Retinal pigment epithelial cell (primary cell): ENCODE measurements around the gene ADAT1.

Experiments
- DNase-seq: peaks from one replicate; pipeline ENCODE4 v3.0.0-alpha.2; 2010; ENCODE audit warnings: low read depth
- H3K4me3 ChIP-seq: 2 replicates; pipeline ENCODE4 v1.5.1; 2011; ENCODE audit warnings: mild to moderate bottlenecking, low read length, control low read depth, moderate library complexity
- TF ChIP-seq, protein P1 (sequence below): conservative IDR thresholded peaks from 2 replicates; pipeline ENCODE4 v1.5.1; 2011; ENCODE audit warnings: low read depth, low read length, control low read depth, inconsistent platforms

ADAT1 gene, protein sequence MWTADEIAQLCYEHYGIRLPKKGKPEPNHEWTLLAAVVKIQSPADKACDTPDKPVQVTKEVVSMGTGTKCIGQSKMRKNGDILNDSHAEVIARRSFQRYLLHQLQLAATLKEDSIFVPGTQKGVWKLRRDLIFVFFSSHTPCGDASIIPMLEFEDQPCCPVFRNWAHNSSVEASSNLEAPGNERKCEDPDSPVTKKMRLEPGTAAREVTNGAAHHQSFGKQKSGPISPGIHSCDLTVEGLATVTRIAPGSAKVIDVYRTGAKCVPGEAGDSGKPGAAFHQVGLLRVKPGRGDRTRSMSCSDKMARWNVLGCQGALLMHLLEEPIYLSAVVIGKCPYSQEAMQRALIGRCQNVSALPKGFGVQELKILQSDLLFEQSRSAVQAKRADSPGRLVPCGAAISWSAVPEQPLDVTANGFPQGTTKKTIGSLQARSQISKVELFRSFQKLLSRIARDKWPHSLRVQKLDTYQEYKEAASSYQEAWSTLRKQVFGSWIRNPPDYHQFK

DNA sequence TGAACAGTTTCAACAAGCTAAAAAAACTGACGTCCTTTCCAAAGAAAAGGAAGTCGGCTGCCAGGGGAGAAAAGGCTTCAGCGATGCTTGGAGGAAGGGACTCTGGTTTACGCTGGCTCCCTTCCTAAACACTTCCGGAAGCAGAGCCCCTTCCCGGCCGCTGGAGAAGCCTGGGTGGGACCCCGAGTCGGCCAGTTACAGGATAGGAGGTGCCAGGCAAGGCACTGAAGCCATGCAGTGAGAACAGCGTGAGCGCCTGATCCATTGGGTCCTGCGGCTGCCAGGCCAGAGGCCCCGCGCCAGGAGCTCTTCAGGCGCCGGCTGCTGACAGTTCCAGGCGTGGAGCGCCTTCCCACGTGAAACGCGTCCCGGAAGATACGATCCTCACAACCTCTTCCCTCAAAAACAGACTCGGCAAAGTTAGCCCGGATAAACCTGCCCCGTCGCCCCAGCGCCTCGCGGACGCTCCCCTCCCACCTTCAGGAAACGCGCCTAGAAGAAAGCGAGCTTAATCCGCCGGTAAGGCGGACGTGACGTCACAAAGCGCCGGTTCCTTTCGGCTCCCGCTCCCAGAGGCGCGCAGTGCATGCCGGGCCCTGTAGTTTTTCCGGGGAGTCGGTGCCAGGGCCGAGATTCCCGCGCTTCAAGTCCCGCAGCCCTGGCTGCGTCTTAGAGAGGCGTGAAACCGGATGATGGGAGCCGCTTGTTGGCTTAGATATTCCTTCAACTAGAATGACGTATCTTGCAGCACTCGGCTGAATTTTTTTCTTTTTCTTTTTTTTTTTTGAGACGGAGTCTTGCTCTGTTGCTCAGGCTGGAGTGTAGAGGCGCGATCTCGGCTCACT is at the start of gene ADAT1:
Gene ADAT1 (minus strand): TSS at position 521 of the 845 bp plus-strand sequence. CDS start 2,482 bp downstream, outside the sequence.
- DNase-seq: peak; percentile 93
- TF ChIP-seq, protein P1, sequence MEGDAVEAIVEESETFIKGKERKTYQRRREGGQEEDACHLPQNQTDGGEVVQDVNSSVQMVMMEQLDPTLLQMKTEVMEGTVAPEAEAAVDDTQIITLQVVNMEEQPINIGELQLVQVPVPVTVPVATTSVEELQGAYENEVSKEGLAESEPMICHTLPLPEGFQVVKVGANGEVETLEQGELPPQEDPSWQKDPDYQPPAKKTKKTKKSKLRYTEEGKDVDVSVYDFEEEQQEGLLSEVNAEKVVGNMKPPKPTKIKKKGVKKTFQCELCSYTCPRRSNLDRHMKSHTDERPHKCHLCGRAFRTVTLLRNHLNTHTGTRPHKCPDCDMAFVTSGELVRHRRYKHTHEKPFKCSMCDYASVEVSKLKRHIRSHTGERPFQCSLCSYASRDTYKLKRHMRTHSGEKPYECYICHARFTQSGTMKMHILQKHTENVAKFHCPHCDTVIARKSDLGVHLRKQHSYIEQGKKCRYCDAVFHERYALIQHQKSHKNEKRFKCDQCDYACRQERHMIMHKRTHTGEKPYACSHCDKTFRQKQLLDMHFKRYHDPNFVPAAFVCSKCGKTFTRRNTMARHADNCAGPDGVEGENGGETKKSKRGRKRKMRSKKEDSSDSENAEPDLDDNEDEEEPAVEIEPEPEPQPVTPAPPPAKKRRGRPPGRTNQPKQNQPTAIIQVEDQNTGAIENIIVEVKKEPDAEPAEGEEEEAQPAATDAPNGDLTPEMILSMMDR: no peak
- peak within 1 kb of the TSS; percentile 85 for H3K4me3 ChIP-seq

DNA sequence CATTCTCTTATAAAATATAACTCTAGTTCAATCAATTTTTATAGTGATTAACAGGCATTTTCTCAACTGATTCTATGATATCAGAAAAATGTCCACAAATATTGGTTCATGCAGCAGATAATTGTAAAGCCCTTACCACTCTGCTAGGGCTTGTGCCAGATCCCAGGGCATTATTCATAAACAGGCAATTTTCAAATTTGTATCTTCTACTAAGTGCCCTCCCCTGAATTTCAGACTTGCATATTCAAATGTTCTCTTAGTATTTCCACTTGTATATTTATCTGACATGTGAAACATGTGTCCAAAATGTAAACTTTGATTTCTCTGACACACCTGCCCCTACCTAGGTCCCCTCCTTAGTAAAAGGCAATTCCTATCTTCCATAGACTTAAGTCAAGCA is 44.4 kb upstream of the ADAT1 start:
- TF ChIP-seq, protein P1: no peak
- DNase-seq: no peak
- no peak overlapping the region for H3K4me3 ChIP-seq

DNA sequence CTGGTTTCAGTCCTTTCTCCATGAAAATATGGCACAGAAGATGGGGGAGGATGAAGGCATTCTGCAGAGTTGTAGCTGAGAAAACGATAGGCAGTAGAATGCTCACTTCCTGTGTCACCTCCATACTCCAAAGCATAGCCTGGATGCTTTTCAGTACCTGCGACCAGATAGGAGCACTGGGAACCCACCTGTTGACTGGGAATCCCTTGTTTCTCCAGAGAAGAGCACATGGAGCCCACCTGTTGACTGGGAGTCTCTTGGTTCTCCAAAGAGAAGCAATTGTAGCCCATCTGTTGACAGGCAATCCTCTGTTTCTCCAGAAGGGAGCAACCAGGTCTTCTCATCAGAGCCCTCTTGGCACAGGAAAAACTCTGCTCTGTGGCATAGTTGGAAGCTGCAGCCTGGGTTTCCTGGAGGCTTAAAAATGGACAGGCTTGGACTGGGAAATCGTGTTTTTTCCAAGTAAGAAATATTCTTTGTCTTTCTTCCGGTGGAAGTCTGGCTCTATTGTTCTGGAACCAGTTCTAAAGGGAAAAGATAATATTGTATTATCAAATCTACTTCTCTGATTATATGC is 37.7 kb upstream of the ADAT1 start:
- H3K4me3 ChIP-seq: no peak overlapping the region
- no peak for DNase-seq
- TF ChIP-seq, protein P1: no peak

DNA sequence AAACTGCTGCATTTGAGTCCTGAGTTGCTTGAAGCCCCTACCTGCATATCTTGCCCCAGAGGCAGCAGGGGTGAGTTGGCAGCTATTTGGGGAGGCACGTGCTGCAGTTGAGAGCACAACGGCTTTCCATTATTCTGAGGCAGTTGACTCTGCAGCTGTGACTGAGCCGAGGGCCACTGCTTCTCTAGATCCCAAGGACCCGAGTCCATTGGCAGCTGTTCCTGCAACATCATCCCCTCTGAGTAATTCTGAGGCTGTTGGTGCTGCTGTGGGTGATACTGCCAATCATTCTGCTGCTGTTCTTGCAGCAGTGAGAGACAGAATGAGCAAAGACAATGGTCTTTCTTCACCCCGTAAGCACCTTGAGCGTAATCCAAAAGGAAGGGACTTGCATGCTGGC is 37.2 kb upstream of the ADAT1 start:
- H3K4me3 ChIP-seq: no peak overlapping the region
- TF ChIP-seq, protein P1: no peak
- no peak for DNase-seq

DNA sequence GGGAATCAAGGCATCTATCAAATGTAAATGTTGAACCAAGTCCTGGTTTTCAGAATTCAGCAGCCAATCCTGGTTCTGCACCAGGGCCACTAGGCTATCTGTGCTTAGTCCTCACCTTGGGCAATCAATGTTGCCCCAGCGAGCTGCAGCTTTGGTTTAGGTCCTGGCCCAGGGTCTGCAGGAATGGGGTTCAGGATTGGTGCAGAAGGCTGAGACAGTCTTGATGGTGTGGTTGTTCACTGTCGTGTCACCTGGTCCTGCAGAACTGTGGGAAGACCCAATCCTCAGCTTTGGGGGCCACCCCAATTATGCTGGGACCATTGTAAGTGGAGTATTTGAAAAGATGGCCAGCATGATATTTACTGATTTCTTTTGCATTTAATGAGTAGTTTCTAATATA is 35.1 kb upstream of the ADAT1 start:
- no peak overlapping the region for H3K4me3 ChIP-seq
- no peak for DNase-seq
- TF ChIP-seq, protein P1: no peak

DNA sequence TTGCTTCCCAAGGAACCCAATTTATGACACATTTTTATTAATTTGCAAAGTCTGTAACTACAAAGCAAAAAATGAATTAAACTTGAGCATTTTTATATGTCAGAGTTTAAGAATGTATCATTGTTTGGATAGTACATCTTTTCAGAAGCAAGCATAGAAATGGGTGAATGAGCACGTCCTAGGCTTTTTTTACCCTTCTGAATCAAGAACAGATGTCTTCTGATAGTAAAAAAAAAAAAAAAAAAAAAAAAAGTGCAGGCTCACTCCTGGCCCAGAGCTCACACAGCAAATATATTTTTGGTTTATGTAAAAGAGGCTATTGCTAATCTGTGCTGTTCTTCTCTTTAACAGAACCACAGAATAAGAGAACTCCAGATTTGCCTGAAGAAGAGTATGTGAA is 30.8 kb upstream of the ADAT1 start:
- TF ChIP-seq, protein P1: no peak
- DNase-seq: no peak
- H3K4me3 ChIP-seq: no peak overlapping the region
